Activated CD4-positive, alpha-beta T cell treated with anti-CD3 and anti-CD28 coated beads, Interleukin-2, amount 10 ng/mL, durations not matched to agents 24 days and 14 days (primary cell): ENCODE data around the gene CEP162. TPM values are rescaled to one million over a fixed set of nuclear protein-coding genes. Genes with fewer than 3 reads are reported as not detected.
"Not testable (repeated sequence)": the region's sequence is repeated elsewhere in the genome, so short reads cannot be mapped to it uniquely, and the experiment has no call there.

Source experiments
- DNase-seq: peaks from one replicate; pipeline ENCODE4 v3.0.0; 2022
- H3K27ac Mint-ChIP-seq: one replicate; pipeline ENCODE4 v1.8.0; 2022; ENCODE audit warnings: mild to moderate bottlenecking, mixed read lengths
- H3K27me3 Mint-ChIP-seq: one replicate; pipeline ENCODE4 v1.8.0; 2022; ENCODE audit warnings: mixed read lengths
- H3K36me3 Mint-ChIP-seq: one replicate; pipeline ENCODE4 v1.8.0; 2022; ENCODE audit warnings: low read depth, mild to moderate bottlenecking, mixed read lengths
- H3K4me1 Mint-ChIP-seq: one replicate; pipeline ENCODE4 v1.8.0; 2021; ENCODE audit warnings: mixed read lengths
- H3K4me3 Mint-ChIP-seq: one replicate; pipeline ENCODE4 v1.8.0; 2022; ENCODE audit warnings: mild to moderate bottlenecking, moderate library complexity, mixed read lengths
- H3K9me3 Mint-ChIP-seq: one replicate; pipeline ENCODE4 v1.8.0; 2021; ENCODE audit warnings: mixed read lengths
- intact Hi-C: fragments of 100-400 bp; cut with micrococcal nuclease; formaldehyde crosslinking; loops from one replicate; pipeline ENCODE4 v1.15.1; 2023
- total RNA-seq: library from RNA; stranded (reverse); gene quantifications from 2 replicates; pipeline ENCODE4 v1.2.3, GENCODE V29; 2022

The CEP162 gene
- total RNA-seq, 1 donor from 2014 or later = 4.0 TPM

DNA sequence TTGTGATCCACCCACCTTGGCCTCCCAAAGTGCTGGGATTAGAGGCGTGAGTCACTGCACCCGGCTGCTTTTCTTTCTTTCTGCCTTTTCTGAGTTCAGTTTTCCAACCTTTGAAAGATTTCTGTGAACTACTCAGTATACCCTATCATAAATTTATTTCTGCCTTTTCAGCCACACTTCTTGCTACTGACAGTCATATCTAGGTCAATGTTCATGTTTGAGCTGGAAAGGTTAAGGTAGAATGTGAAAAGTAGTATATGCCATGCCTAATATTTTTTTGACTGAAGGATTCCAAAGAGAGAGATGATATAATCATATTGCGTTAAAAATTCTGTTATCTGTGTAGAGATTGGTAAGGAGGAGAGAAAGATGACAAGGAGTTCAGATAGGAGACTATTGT, 25.9 kb upstream of the CEP162 start:
- no peaks in the 10 kb centered on the region for H3K36me3 Mint-ChIP-seq
- H3K4me1 Mint-ChIP-seq = no peaks in the 10 kb centered on the region
- DNase-seq = no peak
- no peak overlapping the region for H3K4me3 Mint-ChIP-seq
- H3K9me3 Mint-ChIP-seq = no peaks in the 10 kb centered on the region
- no peak overlapping the region for H3K27ac Mint-ChIP-seq
- intact Hi-C loops = no loop called here
- H3K27me3 Mint-ChIP-seq = peaks cover 2% of the 10 kb centered on the region

GRCh38 chr6:84251891-84252539, 24.6 kb upstream of the CEP162 start:
- Mint-ChIP-seq H3K36me3 (no peaks in the 10 kb centered on the region), H3K4me3 (no peak overlapping the region), H3K9me3 (no peaks in the 10 kb centered on the region), H3K4me1 (no peaks in the 10 kb centered on the region), H3K27me3 (peaks cover 2% of the 10 kb centered on the region), H3K27ac (no peak overlapping the region)
- intact Hi-C loops = no loop called here
- DNase-seq = no peak

GRCh38 chr6:84249724-84250123, 22.3 kb upstream of the CEP162 start:
- intact Hi-C loops = no loop called here
- H3K27ac Mint-ChIP-seq = no peak overlapping the region
- H3K4me3 Mint-ChIP-seq = no peak overlapping the region
- H3K27me3 Mint-ChIP-seq = peaks cover 4% of the 10 kb centered on the region
- H3K9me3 Mint-ChIP-seq = no peaks in the 10 kb centered on the region
- no peaks in the 10 kb centered on the region for H3K36me3 Mint-ChIP-seq
- peak; percentile 37 for DNase-seq
- H3K4me1 Mint-ChIP-seq = no peaks in the 10 kb centered on the region

DNA sequence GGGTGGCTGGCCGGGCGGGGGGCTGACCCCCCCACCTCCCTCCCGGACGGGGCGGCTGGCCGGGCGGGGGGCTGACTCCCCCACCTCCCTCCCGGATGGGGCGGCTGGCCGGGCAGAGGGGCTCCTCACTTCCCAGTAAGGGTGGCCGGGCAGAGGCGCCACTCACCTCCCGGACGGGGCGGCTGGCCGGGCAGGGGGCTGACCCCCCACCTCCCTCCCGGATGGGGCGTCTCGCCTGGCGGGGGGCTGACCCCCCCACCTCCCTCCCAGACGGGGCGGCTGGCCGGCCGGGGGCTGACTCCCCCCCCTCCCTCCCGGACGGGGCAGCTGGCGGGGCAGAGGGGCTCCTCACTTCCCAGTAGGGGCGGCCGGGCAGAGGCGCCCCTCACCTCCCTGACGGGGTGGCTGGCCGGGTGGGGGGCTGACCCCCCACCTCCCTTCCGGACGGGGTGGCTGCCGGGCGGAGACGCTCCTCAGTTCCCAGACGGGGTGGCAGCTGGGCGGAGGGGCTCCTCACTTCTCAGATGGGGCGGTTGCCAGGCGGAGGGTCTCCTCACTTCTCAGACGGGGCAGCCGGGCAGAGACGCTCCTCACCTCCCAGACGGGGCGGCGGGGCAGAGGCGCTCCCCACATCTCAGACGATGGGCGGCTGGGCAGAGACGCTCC, 17.1 kb upstream of the CEP162 start:
- H3K9me3 Mint-ChIP-seq, DNase-seq, H3K4me1 Mint-ChIP-seq, H3K27me3 Mint-ChIP-seq, intact Hi-C loops, H3K27ac Mint-ChIP-seq, H3K4me3 Mint-ChIP-seq, H3K36me3 Mint-ChIP-seq: not testable (repeated sequence)

DNA sequence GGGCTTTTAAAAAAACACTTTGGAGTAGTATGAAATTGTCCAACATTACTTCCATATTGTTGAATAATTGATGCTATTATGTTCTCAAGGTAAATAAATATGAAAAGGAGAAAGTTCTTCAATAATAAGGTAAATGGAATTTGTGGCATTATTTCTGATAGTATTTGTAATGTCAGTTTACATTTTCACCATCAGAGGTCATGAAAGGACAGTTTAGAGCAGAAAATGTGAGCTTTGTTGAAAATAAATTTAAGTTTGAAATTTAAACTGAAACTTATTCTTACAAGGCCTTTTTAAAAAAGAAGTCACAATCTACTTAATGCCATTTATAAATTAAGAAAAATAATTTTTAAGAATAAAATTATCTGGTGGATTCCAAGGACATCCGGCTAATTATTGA, 15.8 kb upstream of the CEP162 start:
- Mint-ChIP-seq H3K36me3 (no peaks in the 10 kb centered on the region), H3K4me3 (no peak overlapping the region), H3K4me1 (no peaks in the 10 kb centered on the region), H3K9me3 (no peaks in the 10 kb centered on the region), H3K27ac (no peak overlapping the region), H3K27me3 (peaks cover 2% of the 10 kb centered on the region)
- no peak for DNase-seq
- intact Hi-C loops = no loop called here

GRCh38 chr6:84242265-84242664, 14.8 kb upstream of the CEP162 start:
- H3K4me3 Mint-ChIP-seq = no peak overlapping the region

DNA sequence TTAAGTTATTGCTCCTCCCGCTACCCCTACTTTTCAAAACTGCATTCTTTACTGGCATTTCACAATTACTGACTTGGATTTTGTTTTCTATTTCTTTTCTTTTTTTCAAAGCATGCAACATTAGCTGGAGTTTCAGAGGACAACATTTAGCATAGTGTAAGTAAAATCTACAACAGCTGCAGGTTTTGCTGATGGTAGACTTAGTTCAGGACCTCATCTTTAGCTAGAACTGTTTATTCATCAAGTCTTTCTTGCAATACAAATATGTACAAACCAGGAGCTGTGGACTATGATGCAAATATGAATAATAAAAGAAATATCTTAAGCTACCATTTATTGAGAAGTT, 728 bp upstream of the CEP162 start:
- Mint-ChIP-seq H3K27ac (peak overlapping the region; percentile 89), H3K9me3 (no peaks in the 10 kb centered on the region), H3K4me1 (peaks cover 16% of the 10 kb centered on the region), H3K4me3 (peak overlapping the region; percentile 98), H3K36me3 (no peaks in the 10 kb centered on the region), H3K27me3 (peaks cover 19% of the 10 kb centered on the region)
- intact Hi-C loops = loop anchor here (5.0 kb wide), 2 partner anchors 1161 to 1981 kb away; partner anchors contain the start of genes DOP1A, IBTK and UBE3D
- no peak for DNase-seq

More at GRCh38 chr6:84242265-84242664, 14.8 kb upstream of the CEP162 start:
- intact Hi-C loops = no loop called here
- Mint-ChIP-seq H3K4me1 (no peaks in the 10 kb centered on the region), H3K27me3 (peaks cover 2% of the 10 kb centered on the region), H3K27ac (no peak overlapping the region), H3K36me3 (no peaks in the 10 kb centered on the region), H3K9me3 (no peaks in the 10 kb centered on the region)
- DNase-seq = no peak

DNA sequence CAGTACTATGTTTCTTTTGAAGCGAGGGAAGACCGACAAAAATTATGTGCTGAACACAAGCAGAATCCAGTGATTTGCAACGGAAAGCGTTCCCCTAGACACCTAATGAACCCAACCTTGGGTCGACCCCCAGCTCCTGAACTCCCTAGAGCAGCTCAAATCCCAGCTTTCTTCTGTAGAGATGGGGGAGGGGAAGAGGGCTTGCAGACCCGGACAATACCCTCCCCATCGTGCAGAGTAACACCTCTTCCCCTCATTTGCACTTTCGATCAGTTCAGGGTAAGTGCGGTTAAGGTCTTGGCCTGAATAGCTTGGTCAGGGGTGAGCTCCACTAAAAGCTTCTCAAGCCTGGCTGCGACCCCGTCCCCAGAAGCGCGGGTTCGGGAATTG, 404 bp downstream of the CEP162 start:
- Mint-ChIP-seq H3K27ac (peak overlapping the region; percentile 89), H3K4me1 (peaks cover 17% of the 10 kb centered on the region)

DNA sequence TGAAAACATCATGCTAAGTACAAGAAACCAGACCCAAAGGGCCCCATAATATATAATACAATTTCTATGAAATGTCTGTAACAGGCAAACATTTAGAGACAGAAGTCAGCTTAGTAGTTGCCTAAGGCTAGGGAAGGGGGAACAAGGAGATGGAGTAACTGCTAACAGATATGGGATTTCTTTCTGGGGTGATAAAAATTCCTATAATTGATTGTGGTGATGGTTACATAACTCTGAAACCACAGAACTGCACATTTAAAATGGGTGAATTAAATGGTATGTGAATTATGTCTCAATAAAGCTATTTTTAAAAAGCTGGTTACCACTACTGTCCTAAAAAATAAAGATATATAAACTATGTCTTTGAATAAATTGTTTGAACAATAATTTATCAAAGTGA, 3.2 kb downstream of the CEP162 start:
- intact Hi-C loops = no loop called here

More for the DNA sequence above, 404 bp downstream of the CEP162 start:
- Mint-ChIP-seq H3K9me3 (no peaks in the 10 kb centered on the region), H3K4me3 (peak overlapping the region; percentile 98), H3K36me3 (no peaks in the 10 kb centered on the region), H3K27me3 (peaks cover 12% of the 10 kb centered on the region)
- no peak for DNase-seq
- intact Hi-C loops = loop anchor here (1.0 to 5.0 kb wide), 4 partner anchors 343 to 1980 kb away; partner anchors contain the start of genes CYB5R4, DOP1A, IBTK and UBE3D

DNA sequence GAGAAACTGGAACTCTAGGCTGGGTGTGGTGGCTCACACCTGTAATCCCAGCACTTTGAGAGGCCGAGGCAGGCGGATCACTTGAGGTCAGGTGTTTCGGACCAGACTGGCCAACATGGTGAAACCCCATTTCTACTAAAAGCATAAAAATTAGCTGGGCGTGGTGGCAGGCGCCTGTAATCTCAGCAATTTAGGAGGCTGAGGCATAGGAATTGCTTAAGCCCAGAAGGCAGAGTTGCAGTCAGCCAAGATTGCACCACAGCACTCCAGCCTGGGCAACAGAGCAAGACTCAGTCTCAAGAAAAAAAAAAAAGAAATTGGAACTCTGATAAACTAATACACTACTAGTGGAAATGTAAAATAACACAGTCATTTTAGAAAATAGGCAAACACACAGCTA, 3.8 kb downstream of the CEP162 start:
- DNase-seq, H3K9me3 Mint-ChIP-seq, intact Hi-C loops, H3K36me3 Mint-ChIP-seq, H3K4me3 Mint-ChIP-seq, H3K27me3 Mint-ChIP-seq, H3K27ac Mint-ChIP-seq: not testable (repeated sequence)
- H3K4me1 Mint-ChIP-seq = peaks cover 16% of the 10 kb centered on the region

More for the DNA sequence above, 3.2 kb downstream of the CEP162 start:
- H3K4me3 Mint-ChIP-seq = no peak overlapping the region
- peaks cover 17% of the 10 kb centered on the region for H3K4me1 Mint-ChIP-seq
- H3K27ac Mint-ChIP-seq = no peak overlapping the region
- no peaks in the 10 kb centered on the region for H3K27me3 Mint-ChIP-seq
- no peak for DNase-seq
- no peaks in the 10 kb centered on the region for H3K36me3 Mint-ChIP-seq
- H3K9me3 Mint-ChIP-seq = no peaks in the 10 kb centered on the region

DNA sequence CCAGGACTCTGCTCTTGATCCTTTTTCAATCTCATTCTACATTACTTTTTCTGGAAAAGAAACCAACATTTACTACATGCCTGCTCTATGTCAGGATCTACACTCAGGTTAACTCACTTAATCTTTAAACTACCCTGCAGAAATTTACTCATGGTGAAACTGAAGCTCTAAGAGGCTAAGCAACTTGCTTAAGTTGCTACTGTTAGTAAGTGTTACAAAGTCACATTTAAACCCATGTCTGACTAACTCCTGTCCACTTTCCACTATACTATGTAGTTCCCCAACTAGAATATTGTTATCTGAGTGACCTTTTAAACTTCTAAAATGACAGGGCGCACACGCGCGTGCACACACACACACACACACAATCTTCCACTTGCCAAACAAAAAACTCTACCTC, 5.0 kb downstream of the CEP162 start:
- H3K9me3 Mint-ChIP-seq = no peaks in the 10 kb centered on the region
- no peaks in the 10 kb centered on the region for H3K36me3 Mint-ChIP-seq
- H3K27me3 Mint-ChIP-seq = no peaks in the 10 kb centered on the region
- H3K27ac Mint-ChIP-seq = no peak overlapping the region
- intact Hi-C loops = no loop called here
- DNase-seq = no peak
- H3K4me1 Mint-ChIP-seq = peaks cover 10% of the 10 kb centered on the region
- H3K4me3 Mint-ChIP-seq = no peak overlapping the region

DNA sequence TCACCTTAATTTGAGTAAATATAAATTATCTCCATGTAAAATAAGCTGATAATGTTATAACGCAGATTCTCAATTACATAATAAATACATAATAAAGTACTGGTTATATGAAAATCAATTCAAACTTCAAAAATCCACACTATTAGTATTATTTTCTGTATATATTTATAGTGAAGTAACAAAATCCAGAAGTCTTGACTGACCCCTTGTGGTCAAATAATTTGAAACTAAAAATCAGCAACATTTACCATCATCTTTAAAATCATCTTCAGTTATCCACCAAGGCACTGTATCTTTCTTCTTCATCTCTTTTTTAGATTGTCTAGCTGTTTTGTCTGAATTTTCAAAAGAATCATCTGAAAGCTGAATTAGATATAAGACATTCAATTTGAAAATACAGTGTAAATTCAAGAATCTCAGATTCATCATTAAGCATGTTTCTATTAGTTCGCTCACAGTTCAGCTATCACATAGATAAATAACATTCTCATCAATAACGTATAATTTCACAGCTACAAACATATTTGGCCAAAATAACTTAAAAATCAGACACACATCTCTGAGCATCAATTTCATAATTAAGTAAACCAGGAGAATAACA, 6.5 kb downstream of the CEP162 start:
- H3K9me3 Mint-ChIP-seq = no peaks in the 10 kb centered on the region
- peaks cover 5% of the 10 kb centered on the region for H3K4me1 Mint-ChIP-seq
- intact Hi-C loops = loop anchor here (1.0 kb wide), 1 partner anchor 337 kb away; no protein-coding TSS in a partner anchor
- no peak overlapping the region for H3K27ac Mint-ChIP-seq
- no peaks in the 10 kb centered on the region for H3K36me3 Mint-ChIP-seq
- no peak overlapping the region for H3K4me3 Mint-ChIP-seq
- H3K27me3 Mint-ChIP-seq = no peaks in the 10 kb centered on the region
- DNase-seq = no peak

- Mint-ChIP-seq H3K4me1 (peaks cover 2% of the 10 kb centered on the region), H3K4me3 (no peak overlapping the region), H3K27ac (no peak overlapping the region), H3K9me3 (no peaks in the 10 kb centered on the region), H3K27me3 (no peaks in the 10 kb centered on the region), H3K36me3 (no peaks in the 10 kb centered on the region)
- intact Hi-C loops = no loop called here
- DNase-seq = no peak
Measured at GRCh38 chr6:84218091-84218490, 9.4 kb downstream of the CEP162 start.

GRCh38 chr6:84213217-84213616, 14.2 kb downstream of the CEP162 start:
- Mint-ChIP-seq H3K4me3 (no peak overlapping the region), H3K27ac (no peak overlapping the region), H3K36me3 (peaks cover 9% of the 10 kb centered on the region)

More at GRCh38 chr6:84213217-84213616, 14.2 kb downstream of the CEP162 start:
- intact Hi-C loops = no loop called here
- no peaks in the 10 kb centered on the region for H3K9me3 Mint-ChIP-seq
- H3K4me1 Mint-ChIP-seq = no peaks in the 10 kb centered on the region
- DNase-seq = no peak
- no peaks in the 10 kb centered on the region for H3K27me3 Mint-ChIP-seq
